MM.1S (cell line): ENCODE results near the gene MPPED1.

Source experiments
- DNase-seq: peaks from one replicate; pipeline ENCODE4 v3.0.0-alpha.2; 2015
- H2AFZ ChIP-seq: fragments of 300-600 bp; sonication (generic); 2 replicates; pipeline ENCODE4 v1.6.0; 2016; ENCODE audit warnings: antibody characterized with exemption, low read length
- H3F3A ChIP-seq: fragments of 300-600 bp; sonication (generic); 2 replicates; pipeline ENCODE4 v1.6.1; 2016; ENCODE audit warnings: mild to moderate bottlenecking, antibody characterized with exemption, low read length, moderate library complexity, mixed read lengths; ENCODE audit not compliant: insufficient read depth
- H3K27ac ChIP-seq: fragments of 300-600 bp; sonication (generic); 2 replicates; pipeline ENCODE4 v1.5.1; 2016; ENCODE audit warnings: mild to moderate bottlenecking, low read length
- H3K27me3 ChIP-seq: fragments of 300-600 bp; sonication (generic); replicated peaks from 2 replicates; pipeline ENCODE4 v1.6.0; 2016; ENCODE audit warnings: low read length; ENCODE audit not compliant: insufficient read depth
- H3K36me3 ChIP-seq: fragments of 300-600 bp; sonication (generic); replicated peaks from 2 replicates; pipeline ENCODE4 v1.6.1; 2016; ENCODE audit warnings: mild to moderate bottlenecking, low read length, mixed read lengths; ENCODE audit not compliant: insufficient read depth
- H3K4me1 ChIP-seq: fragments of 300-600 bp; sonication (generic); 2 replicates; pipeline ENCODE4 v1.6.1; 2016; ENCODE audit warnings: low read length, mixed read lengths
- H3K4me2 ChIP-seq: fragments of 300-600 bp; sonication (generic); 2 replicates; pipeline ENCODE4 v1.6.0; 2016; ENCODE audit warnings: low read depth, low read length
- H3K4me3 ChIP-seq: fragments of 300-600 bp; sonication (generic); 2 replicates; pipeline ENCODE4 v1.5.1; 2016; ENCODE audit warnings: low read length, mixed read lengths
- H3K79me2 ChIP-seq: fragments of 300-600 bp; sonication (generic); 2 replicates; pipeline ENCODE4 v1.6.1; 2016; ENCODE audit warnings: mixed run types, low read length, mixed read lengths
- H3K9ac ChIP-seq: fragments of 300-600 bp; sonication (generic); 2 replicates; pipeline ENCODE4 v1.6.1; 2016; ENCODE audit warnings: low read length, mixed read lengths
- H3K9me2 ChIP-seq: fragments of 300-600 bp; sonication (generic); replicated peaks from 2 replicates; pipeline ENCODE4 v1.6.1; 2016; ENCODE audit warnings: mild to moderate bottlenecking, low read length, mixed read lengths; ENCODE audit not compliant: insufficient read depth
- H3K9me3 ChIP-seq: fragments of 300-600 bp; sonication (generic); replicated peaks from 2 replicates; pipeline ENCODE4 v1.6.1; 2016; ENCODE audit warnings: mild to moderate bottlenecking, low read length, mixed read lengths; ENCODE audit not compliant: insufficient read depth
- H4K20me1 ChIP-seq: fragments of 300-600 bp; sonication (generic); 2 replicates; pipeline ENCODE4 v1.6.1; 2016; ENCODE audit warnings: mild to moderate bottlenecking, low read length, moderate library complexity, mixed read lengths; ENCODE audit not compliant: insufficient read depth
- CTCF ChIP-seq: fragments of 300-600 bp; sonication (generic); IDR thresholded peaks from 2 replicates; pipeline ENCODE4 v1.5.1; 2016; ENCODE audit warnings: antibody characterized with exemption, low read length, mixed read lengths
- EZH2 ChIP-seq: fragments of 300-600 bp; sonication (generic); optimal IDR thresholded peaks from 2 replicates; pipeline ENCODE3; 2017; ENCODE audit warnings: low read depth, mild to moderate bottlenecking, antibody characterized with exemption, low read length, mixed read lengths
- EZH2phosphoT487 ChIP-seq: fragments of 300-600 bp; sonication (generic); IDR thresholded peaks from 2 replicates; pipeline ENCODE4 v1.6.1; 2018; ENCODE audit warnings: antibody characterized with exemption, low read length

Gene MPPED1

DNA sequence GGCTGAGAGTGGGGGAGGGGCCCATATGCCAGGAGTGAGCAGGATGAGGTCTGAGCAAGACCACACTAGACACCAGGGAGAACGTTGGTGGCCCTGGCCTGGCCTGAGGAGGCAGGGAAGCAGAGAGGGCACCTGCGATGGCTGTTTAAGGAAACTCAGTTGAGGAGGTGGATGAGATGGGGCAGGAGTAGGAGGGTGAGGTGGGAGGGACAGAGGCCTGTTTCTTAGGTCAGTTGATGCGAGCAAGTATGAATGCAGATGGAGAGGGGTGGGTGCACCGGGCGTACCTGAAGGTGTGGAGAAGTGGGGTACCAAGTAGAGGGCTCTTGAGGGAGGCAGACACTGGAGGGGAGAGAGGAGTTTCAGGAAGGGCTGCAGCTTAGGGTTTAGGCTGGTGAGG is 10.6 kb upstream of the MPPED1 start:
- H2AFZ ChIP-seq: no peak overlapping the region
- no peaks in the 10 kb centered on the region for H3K36me3 ChIP-seq
- H3K27me3 ChIP-seq: peaks cover 52% of the 10 kb centered on the region
- no peak overlapping the region for H3K9ac ChIP-seq
- H3F3A ChIP-seq: no peaks in the 10 kb centered on the region
- H3K4me2 ChIP-seq: no peak overlapping the region
- no peak for TF ChIP-seq CTCF
- H3K9me2 ChIP-seq: no peaks in the 10 kb centered on the region
- no peaks in the 10 kb centered on the region for H4K20me1 ChIP-seq
- no peak overlapping the region for H3K4me3 ChIP-seq
- no peak overlapping the region for H3K27ac ChIP-seq
- H3K79me2 ChIP-seq: no peaks in the 10 kb centered on the region
- H3K9me3 ChIP-seq: no peaks in the 10 kb centered on the region
- DNase-seq: no peak
- H3K4me1 ChIP-seq: no peaks in the 10 kb centered on the region

GRCh38 chr22:43401661-43402060 is 10.2 kb upstream of the MPPED1 start:
- DNase-seq: no peak
- no peaks in the 10 kb centered on the region for H3K9me2 ChIP-seq
- no peak overlapping the region for H3K4me3 ChIP-seq

DNA sequence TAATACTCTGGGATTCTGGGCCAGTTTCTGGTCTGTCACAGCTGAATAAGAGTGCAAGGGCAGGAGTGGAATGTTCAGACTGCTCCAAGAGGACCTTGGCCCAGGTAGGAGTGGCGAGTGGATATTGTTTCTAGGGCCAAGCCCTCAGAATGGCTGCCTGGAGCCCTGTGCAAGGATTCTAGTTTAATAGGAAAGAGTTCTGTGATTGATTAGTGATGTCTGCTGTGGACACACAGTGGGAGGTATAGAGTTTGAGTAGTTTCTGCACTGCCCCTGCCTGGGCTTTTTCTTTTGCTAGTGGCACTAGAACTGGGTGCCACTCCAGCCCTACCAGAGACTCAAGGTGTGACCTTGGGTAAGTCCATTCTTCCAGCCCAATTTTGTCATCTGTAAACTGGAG is 9.7 kb upstream of the MPPED1 start:
- H3K4me2 ChIP-seq: no peak overlapping the region
- no peak overlapping the region for H3K9ac ChIP-seq
- H3K9me3 ChIP-seq: no peaks in the 10 kb centered on the region
- no peak for DNase-seq
- H3K9me2 ChIP-seq: no peaks in the 10 kb centered on the region
- no peak overlapping the region for H2AFZ ChIP-seq
- H3K27me3 ChIP-seq: peaks cover 47% of the 10 kb centered on the region
- H3K4me3 ChIP-seq: no peak overlapping the region
- H3K36me3 ChIP-seq: no peaks in the 10 kb centered on the region
- H4K20me1 ChIP-seq: no peaks in the 10 kb centered on the region
- TF ChIP-seq CTCF (no peak), EZH2 (no peak), EZH2phosphoT487 (no peak)
- H3K4me1 ChIP-seq: no peaks in the 10 kb centered on the region
- no peak overlapping the region for H3K27ac ChIP-seq
- no peaks in the 10 kb centered on the region for H3K79me2 ChIP-seq
- no peaks in the 10 kb centered on the region for H3F3A ChIP-seq

More at GRCh38 chr22:43401661-43402060, 10.2 kb upstream of the MPPED1 start:
- Histone ChIP-seq H3K9ac (no peak overlapping the region), H3K36me3 (no peaks in the 10 kb centered on the region), H3K9me3 (no peaks in the 10 kb centered on the region), H3F3A (no peaks in the 10 kb centered on the region), H3K27me3 (peaks cover 52% of the 10 kb centered on the region), H3K4me2 (no peak overlapping the region), H2AFZ (no peak overlapping the region), H3K27ac (no peak overlapping the region), H3K79me2 (no peaks in the 10 kb centered on the region), H3K4me1 (no peaks in the 10 kb centered on the region), H4K20me1 (no peaks in the 10 kb centered on the region)
- TF ChIP-seq EZH2 (no peak), EZH2phosphoT487 (no peak), CTCF (no peak)
